ENCODE results near the gene SLC25A20.

Gene SLC25A20

GRCh38 chr3:48855681-48856447 is 42.8 kb downstream of the SLC25A20 start:
- no peak overlapping the region for H3K4me3 ChIP-seq (ENCODE audit: low read depth, low read length)
- in situ Hi-C loops (cut with HindIII; ENCODE audit: low pct_ligation_motif_present, low sequenced_read_pairs) = no loop called here
- no peak for TF ChIP-seq CTCF (IDR thresholded peaks at IDR 0.05; ENCODE audit: low read depth, low read length, missing control alignments)
- H3K36me3 ChIP-seq (replicated peaks) = peaks cover 3% of the 10 kb centered on the region
- no peak overlapping the region for H3K27ac ChIP-seq
- no peaks in the 10 kb centered on the region for H3K27me3 ChIP-seq (replicated peaks)
- no peak for DNase-seq

GRCh38 chr3:48852151-48852550 is 46.5 kb downstream of the SLC25A20 start:
- no peak overlapping the region for H3K27ac ChIP-seq
- in situ Hi-C loops (cut with HindIII; ENCODE audit: low pct_ligation_motif_present, low sequenced_read_pairs) = no loop called here
- no peak for TF ChIP-seq CTCF (IDR thresholded peaks at IDR 0.05; ENCODE audit: low read depth, low read length, missing control alignments)
- DNase-seq = no peak
- H3K36me3 ChIP-seq (replicated peaks) = no peaks in the 10 kb centered on the region
- H3K4me3 ChIP-seq (ENCODE audit: low read depth, low read length) = no peak overlapping the region
- no peaks in the 10 kb centered on the region for H3K27me3 ChIP-seq (replicated peaks)

GRCh38 chr3:48851407-48851806 is 47.3 kb downstream of the SLC25A20 start:
- TF ChIP-seq CTCF (IDR thresholded peaks at IDR 0.05; ENCODE audit: low read depth, low read length, missing control alignments) = no peak
- H3K36me3 ChIP-seq (replicated peaks) = no peaks in the 10 kb centered on the region
- peak; percentile 55 for DNase-seq
- in situ Hi-C loops (cut with HindIII; ENCODE audit: low pct_ligation_motif_present, low sequenced_read_pairs) = no loop called here
- no peak overlapping the region for H3K4me3 ChIP-seq (ENCODE audit: low read depth, low read length)
- H3K27ac ChIP-seq = no peak overlapping the region
- no peaks in the 10 kb centered on the region for H3K27me3 ChIP-seq (replicated peaks)

GRCh38 chr3:48848816-48849515 is 49.7 kb downstream of the SLC25A20 start:
- DNase-seq = no peak
- Histone ChIP-seq H3K36me3 (replicated peaks) (no peaks in the 10 kb centered on the region), H3K27me3 (replicated peaks) (no peaks in the 10 kb centered on the region), H3K4me3 (ENCODE audit: low read depth, low read length) (no peak overlapping the region), H3K27ac (no peak overlapping the region)
- TF ChIP-seq CTCF (IDR thresholded peaks at IDR 0.05; ENCODE audit: low read depth, low read length, missing control alignments) = no peak
- in situ Hi-C loops (cut with HindIII; ENCODE audit: low pct_ligation_motif_present, low sequenced_read_pairs) = no loop called here

GRCh38 chr3:48847504-48848423 is 50.9 kb downstream of the SLC25A20 start, which contains the start of gene PRKAR2A:
PRKAR2A (minus strand) TSS chr3:48847874; CDS start chr3:48847596, 278 bp downstream.
- H3K4me3 ChIP-seq (ENCODE audit: low read depth, low read length) = peak within 1 kb of the TSS; percentile 82
- no peaks in the 10 kb centered on the region for H3K36me3 ChIP-seq (replicated peaks)
- in situ Hi-C loops (cut with HindIII; ENCODE audit: low pct_ligation_motif_present, low sequenced_read_pairs) = no loop called here
- DNase-seq = peak; percentile 61
- peak within 1 kb of the TSS; percentile 80 for H3K27ac ChIP-seq
- no peaks in the 10 kb centered on the region for H3K27me3 ChIP-seq (replicated peaks)
- no peak for TF ChIP-seq CTCF (IDR thresholded peaks at IDR 0.05; ENCODE audit: low read depth, low read length, missing control alignments)
